ENCODE measurements around the gene MAGI2.

MAGI2 gene

GRCh38 chr7:78114993-78115392 lies 1338.5 kb downstream of the MAGI2 start:
- POLR2A ChIA-PET (ENCODE audit: low non-redundant PET) = no interaction called here
- H3K27ac ChIP-seq = no peak overlapping the region
- CTCF ChIA-PET = no interaction called here
- no peak for DNase-seq (ENCODE audit: low spot score)
- TF ChIP-seq CTCF (conservative IDR thresholded peaks at IDR 0.05; ENCODE audit: low read depth) = no peak

GRCh38 chr7:78112488-78112887 lies 1341.0 kb downstream of the MAGI2 start:
- no peak for TF ChIP-seq CTCF (conservative IDR thresholded peaks at IDR 0.05; ENCODE audit: low read depth)
- DNase-seq (ENCODE audit: low spot score) = no peak
- CTCF ChIA-PET = no interaction called here
- POLR2A ChIA-PET (ENCODE audit: low non-redundant PET) = no interaction called here
- no peak overlapping the region for H3K27ac ChIP-seq

- no peak overlapping the region for H3K27ac ChIP-seq
- TF ChIP-seq CTCF (conservative IDR thresholded peaks at IDR 0.05; ENCODE audit: low read depth) = no peak
- CTCF ChIA-PET = interaction anchor here (0.6 kb wide), 1 partner anchor 379 kb away, joined by 4 read pairs; no protein-coding TSS in a partner anchor
- POLR2A ChIA-PET (ENCODE audit: low non-redundant PET) = no interaction called here
- DNase-seq (ENCODE audit: low spot score) = no peak
Observed at GRCh38 chr7:78111386-78111785, 1342.1 kb downstream of the MAGI2 start.

- TF ChIP-seq CTCF (conservative IDR thresholded peaks at IDR 0.05; ENCODE audit: low read depth) = no peak
- ChIA-PET CTCF (no interaction called here), POLR2A (ENCODE audit: low non-redundant PET) (no interaction called here)
- H3K27ac ChIP-seq = no peak overlapping the region
- DNase-seq (ENCODE audit: low spot score) = no peak
Observed at GRCh38 chr7:78103475-78103874, 1350.0 kb downstream of the MAGI2 start.

- no peak overlapping the region for H3K27ac ChIP-seq
- ChIA-PET POLR2A (ENCODE audit: low non-redundant PET) (no interaction called here), CTCF (no interaction called here)
- no peak for TF ChIP-seq CTCF (conservative IDR thresholded peaks at IDR 0.05; ENCODE audit: low read depth)
- DNase-seq (ENCODE audit: low spot score) = no peak
Observed at GRCh38 chr7:78101076-78101475, 1352.4 kb downstream of the MAGI2 start.

- no peak overlapping the region for H3K27ac ChIP-seq
- POLR2A ChIA-PET (ENCODE audit: low non-redundant PET) = no interaction called here
- CTCF ChIA-PET = no interaction called here
- TF ChIP-seq CTCF (conservative IDR thresholded peaks at IDR 0.05; ENCODE audit: low read depth) = no peak
- no peak for DNase-seq (ENCODE audit: low spot score)
Observed at GRCh38 chr7:78099715-78100394, 1353.6 kb downstream of the MAGI2 start.
